Measurements from ENCODE around the gene NTN1.

DNA sequence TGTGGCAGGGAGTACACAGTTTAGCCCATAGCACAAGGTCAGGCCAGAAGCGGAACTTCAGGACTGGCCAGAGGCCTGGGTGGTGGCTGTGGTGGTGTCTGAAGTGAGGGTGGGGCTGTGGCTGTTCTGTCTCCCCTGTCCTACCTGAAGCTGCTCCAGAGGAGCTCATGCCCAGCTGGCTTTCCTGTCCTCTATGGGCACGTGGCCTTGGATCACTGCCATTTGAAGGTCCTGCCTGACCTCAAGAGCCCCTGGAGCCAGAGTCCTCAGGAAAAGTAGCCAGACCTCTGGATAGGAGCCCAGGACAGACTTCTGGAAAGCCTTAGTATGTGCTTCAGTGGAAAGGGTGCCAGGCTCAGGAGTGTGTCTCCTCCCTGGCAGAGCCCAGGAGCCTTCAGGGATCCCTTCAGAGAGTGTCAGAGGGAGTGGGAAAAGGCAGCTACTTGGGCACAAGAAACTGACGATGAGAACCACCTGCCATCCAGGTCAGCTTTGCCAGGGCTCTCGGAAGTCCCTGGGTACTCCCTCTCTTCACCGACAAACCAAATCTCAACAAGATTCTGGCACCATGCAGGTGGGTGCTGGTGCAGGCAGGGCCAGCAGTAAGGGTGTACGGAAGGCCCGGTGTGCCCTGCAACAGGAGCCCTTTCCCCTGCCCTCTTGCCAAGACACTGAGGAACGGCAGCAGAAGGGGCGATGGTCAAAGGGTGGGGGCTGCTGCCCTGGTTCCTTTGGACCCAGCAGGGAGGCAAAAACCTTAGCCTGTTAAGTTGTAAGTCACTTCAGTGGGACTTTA, 153.7 kb downstream of the NTN1 start:
- TF ChIP-seq, protein P1, sequence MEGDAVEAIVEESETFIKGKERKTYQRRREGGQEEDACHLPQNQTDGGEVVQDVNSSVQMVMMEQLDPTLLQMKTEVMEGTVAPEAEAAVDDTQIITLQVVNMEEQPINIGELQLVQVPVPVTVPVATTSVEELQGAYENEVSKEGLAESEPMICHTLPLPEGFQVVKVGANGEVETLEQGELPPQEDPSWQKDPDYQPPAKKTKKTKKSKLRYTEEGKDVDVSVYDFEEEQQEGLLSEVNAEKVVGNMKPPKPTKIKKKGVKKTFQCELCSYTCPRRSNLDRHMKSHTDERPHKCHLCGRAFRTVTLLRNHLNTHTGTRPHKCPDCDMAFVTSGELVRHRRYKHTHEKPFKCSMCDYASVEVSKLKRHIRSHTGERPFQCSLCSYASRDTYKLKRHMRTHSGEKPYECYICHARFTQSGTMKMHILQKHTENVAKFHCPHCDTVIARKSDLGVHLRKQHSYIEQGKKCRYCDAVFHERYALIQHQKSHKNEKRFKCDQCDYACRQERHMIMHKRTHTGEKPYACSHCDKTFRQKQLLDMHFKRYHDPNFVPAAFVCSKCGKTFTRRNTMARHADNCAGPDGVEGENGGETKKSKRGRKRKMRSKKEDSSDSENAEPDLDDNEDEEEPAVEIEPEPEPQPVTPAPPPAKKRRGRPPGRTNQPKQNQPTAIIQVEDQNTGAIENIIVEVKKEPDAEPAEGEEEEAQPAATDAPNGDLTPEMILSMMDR (IDR thresholded peaks at IDR 0.05) = no peak
- no peak for TF ChIP-seq POLR2A (IDR thresholded peaks at IDR 0.05)
